SK-N-MC (cell line): ENCODE results near the gene MGMT.

ENCODE experiments used
- DNase-seq: peaks from one replicate; pipeline ENCODE4 v3.0.0-alpha.2; 2011; ENCODE audit warnings: low read depth, low spot score
- H3K27ac ChIP-seq: fragments of 200-600 bp; sonication (generic); 2 replicates; pipeline ENCODE4 v1.5.1; 2016; ENCODE audit warnings: mixed run types
- H3K36me3 ChIP-seq: fragments of 200-600 bp; sonication (generic); 2 replicates; pipeline ENCODE4 v1.6.1; 2017; ENCODE audit warnings: antibody characterized with exemption, low read length, mixed read lengths; ENCODE audit not compliant: insufficient read depth
- H3K4me3 ChIP-seq: fragments of 200-600 bp; sonication (generic); 2 replicates; pipeline ENCODE4 v1.5.1; 2016
- H3K9ac ChIP-seq: fragments of 200-600 bp; sonication (generic); 2 replicates; pipeline ENCODE4 v1.8.0; 2017; ENCODE audit warnings: mixed run types, mixed read lengths; ENCODE audit not compliant: insufficient read length
- H3K9me3 ChIP-seq: fragments of 200-600 bp; sonication (generic); 2 replicates; pipeline ENCODE4 v1.6.1; 2017; ENCODE audit warnings: low read depth, mild to moderate bottlenecking, antibody characterized with exemption, low read length, moderate library complexity, mixed read lengths
- EZH2 ChIP-seq: fragments of 200-600 bp; sonication (generic); IDR thresholded peaks from one replicate; pipeline ENCODE4 v1.6.1; 2017; ENCODE audit warnings: antibody characterized with exemption
- FOXP2 ChIP-seq: optimal IDR thresholded peaks from 2 replicates; pipeline ENCODE3; 2011; ENCODE audit warnings: mild to moderate bottlenecking, moderate library complexity; ENCODE audit not compliant: insufficient read depth; ENCODE audit errors: extremely low read length, control extremely low read depth
- POLR2AphosphoS5 ChIP-seq: IDR thresholded peaks from 2 replicates; pipeline ENCODE4 v1.6.1; 2012; ENCODE audit warnings: mild to moderate bottlenecking, low read depth, low read length, borderline replicate concordance

The MGMT gene

GRCh38 chr10:129740532-129741279, 273.7 kb downstream of the MGMT start:
- Histone ChIP-seq H3K9me3 (no peaks in the 10 kb centered on the region), H3K4me3 (no peak overlapping the region), H3K9ac (no peak overlapping the region), H3K27ac (no peak overlapping the region), H3K36me3 (no peaks in the 10 kb centered on the region)
- no peak for DNase-seq
- TF ChIP-seq EZH2 = no peak
- no peak for TF ChIP-seq POLR2AphosphoS5
- no peak for TF ChIP-seq FOXP2

DNA sequence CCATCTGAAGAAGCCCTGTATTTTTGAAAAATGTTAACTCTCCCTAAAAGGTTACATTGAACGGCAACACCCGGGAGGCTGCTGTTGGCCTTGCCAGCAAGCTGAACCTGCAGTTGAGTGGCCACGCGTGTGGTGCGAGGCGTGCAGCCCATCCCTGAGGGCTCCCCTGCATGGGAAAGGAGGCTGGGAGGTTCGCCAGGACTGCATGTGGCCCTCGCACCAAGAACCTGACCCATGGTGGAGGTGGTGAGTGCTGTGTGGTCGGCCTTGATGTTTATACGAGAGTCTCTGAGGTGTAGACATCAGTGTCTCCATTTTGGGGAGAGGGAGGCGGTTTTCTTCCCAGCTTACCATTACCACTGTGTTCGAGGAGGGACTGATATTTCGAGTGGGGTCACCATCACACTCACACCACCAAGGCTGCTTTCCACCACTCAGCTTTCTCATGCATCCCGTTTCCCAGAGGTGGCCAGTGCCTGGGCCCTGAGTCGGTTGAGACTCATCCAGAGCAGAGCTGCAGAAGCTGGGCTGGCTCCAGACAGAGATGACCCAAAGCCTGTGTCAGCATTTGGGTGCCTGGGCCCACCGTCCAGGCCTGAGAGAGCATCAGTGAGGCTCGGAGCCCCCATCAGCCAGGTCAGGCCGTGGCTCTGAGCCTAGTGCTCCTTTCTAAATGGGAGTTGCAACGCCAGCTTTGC, 274.4 kb downstream of the MGMT start:
- no peaks in the 10 kb centered on the region for H3K36me3 ChIP-seq
- H3K27ac ChIP-seq = no peak overlapping the region
- H3K9me3 ChIP-seq = no peaks in the 10 kb centered on the region
- H3K9ac ChIP-seq = no peak overlapping the region
- H3K4me3 ChIP-seq = no peak overlapping the region
- DNase-seq = no peak
- no peak for TF ChIP-seq POLR2AphosphoS5
- no peak for TF ChIP-seq FOXP2
- TF ChIP-seq EZH2 = no peak

DNA sequence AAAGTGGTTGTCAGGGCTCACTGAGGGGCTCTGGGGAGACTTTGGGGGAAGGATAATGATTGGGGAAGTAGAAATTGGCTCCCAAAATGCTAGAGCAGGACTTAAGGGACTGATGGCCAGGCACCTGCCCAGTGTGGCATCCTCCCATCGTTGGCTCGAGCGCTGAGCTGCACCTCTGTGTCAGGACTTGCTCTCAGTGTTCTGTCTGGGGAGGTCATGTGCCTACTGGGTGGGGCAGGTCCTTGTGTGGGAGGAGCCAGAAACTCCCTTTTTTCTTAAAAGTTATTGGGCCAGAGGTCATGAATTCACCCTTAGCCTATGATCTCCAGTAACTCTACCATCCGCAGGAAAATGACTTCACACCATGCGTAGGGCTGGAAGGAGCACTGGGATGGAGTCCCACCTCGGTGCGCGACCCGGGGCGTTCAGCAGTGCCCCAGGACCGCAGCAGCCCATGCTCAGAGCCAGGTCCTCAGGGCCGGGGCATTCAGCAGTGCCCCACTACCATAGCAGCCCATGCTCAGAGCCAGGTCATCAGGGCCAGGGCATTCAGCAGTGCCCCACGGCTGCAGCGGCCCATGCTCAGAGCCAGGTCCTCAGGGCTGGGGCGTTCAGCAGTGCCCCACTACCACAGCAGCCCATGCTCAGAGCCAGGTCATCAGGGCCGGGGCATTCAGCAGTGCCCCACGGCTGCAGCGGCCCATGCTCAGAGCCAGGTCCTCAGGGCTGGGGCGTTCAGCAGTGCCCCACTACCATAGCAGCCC, 275.1 kb downstream of the MGMT start:
- TF ChIP-seq POLR2AphosphoS5 (no peak), EZH2 (no peak), FOXP2 (no peak)
- no peak overlapping the region for H3K9ac ChIP-seq
- no peak overlapping the region for H3K27ac ChIP-seq
- no peak overlapping the region for H3K4me3 ChIP-seq
- H3K9me3 ChIP-seq = no peaks in the 10 kb centered on the region
- no peak for DNase-seq
- H3K36me3 ChIP-seq = no peaks in the 10 kb centered on the region

DNA sequence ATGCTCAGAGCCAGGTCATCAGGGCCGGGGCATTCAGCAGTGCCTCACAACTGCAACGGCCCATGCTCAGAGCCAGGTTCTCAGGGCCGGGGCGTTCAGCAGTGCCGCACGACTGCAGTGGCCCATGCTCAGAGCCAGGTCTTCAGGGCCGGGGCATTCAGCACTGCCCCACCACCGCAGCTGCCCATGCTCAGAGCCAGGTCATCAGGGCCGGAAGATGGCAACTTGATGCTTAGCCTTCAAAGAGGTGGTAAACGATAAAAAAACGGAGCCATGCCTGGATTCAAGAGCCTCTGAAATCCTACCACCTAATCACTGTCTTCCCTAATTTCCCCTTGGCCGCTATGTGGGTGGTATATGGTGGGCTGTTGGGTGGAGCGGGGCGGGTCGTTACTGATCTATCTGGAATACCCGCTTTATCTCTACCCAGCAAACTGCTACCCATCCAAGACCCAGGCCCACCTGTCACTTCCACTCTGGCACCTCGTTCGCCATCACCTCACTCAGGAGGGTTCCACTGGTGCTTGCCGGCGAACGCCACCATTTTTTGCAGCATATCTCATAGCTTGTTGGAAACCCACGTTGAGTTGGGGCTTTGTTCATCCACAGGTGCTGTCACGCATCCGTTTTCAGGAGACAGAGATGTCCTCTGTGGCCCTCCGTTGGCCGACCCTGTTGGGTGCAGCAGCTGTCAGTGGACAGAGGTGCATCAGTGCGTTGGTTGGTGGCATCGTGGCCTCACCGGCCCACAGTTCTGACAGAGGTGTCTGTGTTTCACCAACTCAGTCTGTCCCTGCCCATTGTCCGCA, 275.9 kb downstream of the MGMT start:
- no peak overlapping the region for H3K4me3 ChIP-seq
- no peaks in the 10 kb centered on the region for H3K9me3 ChIP-seq
- no peak overlapping the region for H3K9ac ChIP-seq
- TF ChIP-seq FOXP2 (no peak), POLR2AphosphoS5 (no peak), EZH2 (no peak)
- H3K36me3 ChIP-seq = no peaks in the 10 kb centered on the region
- H3K27ac ChIP-seq = no peak overlapping the region
- DNase-seq = no peak

DNA sequence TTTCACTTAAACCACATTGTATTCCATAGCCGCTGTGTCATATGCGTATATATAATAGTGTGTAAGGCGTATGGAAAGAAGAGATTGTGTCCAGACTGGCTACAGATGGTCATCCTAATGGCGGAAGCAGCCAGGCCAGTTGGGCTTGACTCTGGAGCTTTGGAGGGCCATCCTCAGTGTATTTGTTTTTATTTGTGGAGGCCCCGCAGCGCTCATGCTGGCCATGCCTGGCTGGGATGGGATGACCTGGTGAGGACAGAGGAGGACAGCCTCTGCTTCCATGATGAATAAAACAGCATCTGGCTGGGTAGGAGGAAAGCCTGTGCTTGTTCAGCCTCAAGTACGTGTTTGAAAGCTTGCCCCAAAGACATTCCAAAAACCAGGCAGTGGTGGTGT, 276.7 kb downstream of the MGMT start:
- Histone ChIP-seq H3K4me3 (no peak overlapping the region), H3K27ac (no peak overlapping the region), H3K36me3 (no peaks in the 10 kb centered on the region), H3K9ac (no peak overlapping the region), H3K9me3 (no peaks in the 10 kb centered on the region)
- TF ChIP-seq POLR2AphosphoS5 = no peak
- no peak for TF ChIP-seq FOXP2
- no peak for DNase-seq

DNA sequence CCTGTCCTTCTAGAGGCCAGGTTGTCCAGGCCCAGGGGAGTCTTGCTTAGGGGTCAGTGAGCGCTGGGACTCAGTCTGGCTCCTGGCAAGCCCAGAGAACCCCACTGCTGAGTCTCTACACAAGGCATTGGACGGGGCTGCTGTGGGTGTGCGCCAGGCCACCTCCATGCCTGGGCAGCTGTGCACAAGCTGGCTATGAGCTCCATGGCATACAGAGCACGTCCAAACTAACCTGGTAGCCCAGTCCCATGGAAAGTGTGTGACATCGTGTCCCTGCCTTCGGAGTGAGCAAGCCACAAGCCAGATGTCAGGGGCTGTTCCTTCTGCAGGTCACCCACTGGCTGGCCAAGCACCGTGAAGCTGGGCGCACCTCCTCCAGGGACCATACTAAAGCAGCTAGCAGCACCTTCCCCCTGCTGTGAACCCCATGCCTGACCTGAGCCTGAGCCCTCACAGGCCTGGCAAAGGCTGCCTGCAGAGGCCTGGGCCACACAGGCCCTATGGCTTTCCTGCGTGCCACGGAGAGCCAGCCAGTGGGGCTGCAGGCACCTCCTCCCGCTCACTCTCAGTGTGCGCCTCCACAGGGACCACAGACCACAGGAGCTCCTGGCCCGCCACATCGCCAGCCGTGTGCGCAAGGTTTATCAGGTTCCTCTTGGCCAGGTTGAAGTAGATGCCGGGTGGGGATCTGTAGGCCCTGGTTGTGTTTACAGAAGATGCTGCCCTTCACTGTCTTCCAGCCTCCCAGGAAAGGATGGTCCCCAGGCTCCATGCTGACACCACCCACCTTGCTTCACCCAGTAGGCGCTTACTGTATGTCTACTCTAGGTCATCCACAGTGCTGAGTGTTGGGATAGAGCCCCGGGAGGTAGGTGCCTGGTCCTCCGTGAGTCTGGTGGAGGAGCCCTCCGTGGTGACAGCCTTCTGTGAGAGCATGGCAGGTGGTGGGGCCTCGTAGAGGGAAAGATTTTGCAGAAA, 277.4 kb downstream of the MGMT start:
- no peak overlapping the region for H3K27ac ChIP-seq
- no peak for DNase-seq
- TF ChIP-seq POLR2AphosphoS5 (no peak), FOXP2 (no peak), EZH2 (no peak)
- H3K9me3 ChIP-seq = no peaks in the 10 kb centered on the region
- no peak overlapping the region for H3K4me3 ChIP-seq
- no peak overlapping the region for H3K9ac ChIP-seq
- H3K36me3 ChIP-seq = no peaks in the 10 kb centered on the region

- Histone ChIP-seq H3K36me3 (no peaks in the 10 kb centered on the region), H3K9ac (no peak overlapping the region), H3K9me3 (no peaks in the 10 kb centered on the region), H3K27ac (no peak overlapping the region), H3K4me3 (no peak overlapping the region)
- DNase-seq = no peak
- TF ChIP-seq EZH2 (no peak), FOXP2 (no peak), POLR2AphosphoS5 (no peak)
Observed at GRCh38 chr10:129745186-129745750, 278.2 kb downstream of the MGMT start.
